HG02840 (cell line): ENCODE data around the gene BRD9.
"Not testable (repeated sequence)": the region's sequence is repeated elsewhere in the genome, so short reads cannot be mapped to it uniquely, and the experiment has no call there.

Source experiments
- ATAC-seq: cut with Tn5 transposase; IDR thresholded peaks from one replicate; pipeline ENCODE4 v1.9.1; 2021; ENCODE audit warnings: mild to moderate bottlenecking, moderate library complexity, moderate number of reproducible peaks; ENCODE audit not compliant: unreplicated experiment, low FRiP score

Gene BRD9

GRCh38 chr5:861442-862366 lies 30.9 kb downstream of the BRD9 start:
- ATAC-seq: no peak

GRCh38 chr5:860506-861150 lies 32.0 kb downstream of the BRD9 start:
- ATAC-seq: no peak

- no peak for ATAC-seq
Observed at GRCh38 chr5:859798-860296, 32.8 kb downstream of the BRD9 start.

GRCh38 chr5:859391-859790 lies 33.2 kb downstream of the BRD9 start:
- ATAC-seq: no peak

GRCh38 chr5:858726-859125 lies 33.9 kb downstream of the BRD9 start:
- no peak for ATAC-seq

- no peak for ATAC-seq
Observed at GRCh38 chr5:856531-857425, 35.8 kb downstream of the BRD9 start.

GRCh38 chr5:855771-856530 lies 36.6 kb downstream of the BRD9 start:
- ATAC-seq: no peak

GRCh38 chr5:854966-855743 lies 37.4 kb downstream of the BRD9 start:
- ATAC-seq: no peak

GRCh38 chr5:854217-854616 lies 38.4 kb downstream of the BRD9 start:
- ATAC-seq: no peak

GRCh38 chr5:853416-854090 lies 39.0 kb downstream of the BRD9 start:
- not testable (repeated sequence) for ATAC-seq

- ATAC-seq: no peak
Observed at GRCh38 chr5:852431-853401, 39.9 kb downstream of the BRD9 start.

GRCh38 chr5:852018-852417 lies 40.6 kb downstream of the BRD9 start:
- no peak for ATAC-seq

- no peak for ATAC-seq
Observed at GRCh38 chr5:851553-851952, 41.0 kb downstream of the BRD9 start.

- no peak for ATAC-seq
Observed at GRCh38 chr5:851076-851475, 41.5 kb downstream of the BRD9 start.

- ATAC-seq: no peak
Observed at GRCh38 chr5:850511-851006, 42.0 kb downstream of the BRD9 start, which contains the start of gene ZDHHC11. ZDHHC11 (minus strand) TSS chr5:850986; CDS start chr5:850602, 384 bp downstream.

- no peak for ATAC-seq
Observed at GRCh38 chr5:849651-850301, 42.8 kb downstream of the BRD9 start.

GRCh38 chr5:848671-849111 lies 43.9 kb downstream of the BRD9 start:
- no peak for ATAC-seq
